ENCODE measurements around the gene TMEM179.

Gene TMEM179

DNA sequence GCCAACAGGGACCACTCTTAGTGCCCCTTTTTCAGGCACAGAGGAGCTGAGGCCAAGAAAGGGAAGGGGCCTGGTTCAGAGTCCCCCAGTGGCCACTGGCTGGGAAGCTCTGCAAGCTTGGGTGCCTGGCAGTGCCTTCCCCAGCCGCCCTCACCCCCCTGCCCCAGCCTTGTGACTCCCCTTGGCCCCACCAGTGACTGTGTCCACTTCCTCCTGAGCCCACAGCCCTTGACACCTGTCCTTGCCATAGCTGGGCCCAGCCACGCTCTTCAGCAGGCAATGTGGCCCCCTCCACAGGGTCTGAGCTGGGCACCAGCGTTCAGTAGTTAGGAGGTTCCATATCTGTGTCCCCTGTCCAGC is 44.0 kb downstream of the TMEM179 start:
- Histone ChIP-seq H3K9me3 (ENCODE audit: insufficient read depth, low read length) (no peaks in the 10 kb centered on the region), H3K36me3 (replicated peaks; ENCODE audit: low read depth, low read length) (no peaks in the 10 kb centered on the region), H3K27me3 (ENCODE audit: low read depth, low read length) (peaks cover 16% of the 10 kb centered on the region), H3K9ac (ENCODE audit: low read length) (no peak overlapping the region), H3K4me3 (ENCODE audit: low read length) (no peak overlapping the region), H3K4me2 (ENCODE audit: low read length) (no peak overlapping the region), H3K27ac (ENCODE audit: low read length) (no peak overlapping the region), H4K20me1 (ENCODE audit: insufficient read depth, low read length) (no peaks in the 10 kb centered on the region), H2AFZ (ENCODE audit: low read depth, low read length) (no peak overlapping the region), H3K4me1 (ENCODE audit: low read length) (peaks cover 26% of the 10 kb centered on the region), H3K79me2 (ENCODE audit: low read length) (no peaks in the 10 kb centered on the region)
- TF ChIP-seq EZH2phosphoT487 (IDR thresholded peaks at IDR 0.05; ENCODE audit: low read depth) (no peak), CTCF (IDR thresholded peaks at IDR 0.05; ENCODE audit: low read depth, low read length) (no peak)

GRCh38 chr14:104559804-104560585 is 44.6 kb downstream of the TMEM179 start:
- H3K36me3 ChIP-seq (replicated peaks; ENCODE audit: low read depth, low read length) = no peaks in the 10 kb centered on the region
- peaks cover 26% of the 10 kb centered on the region for H3K4me1 ChIP-seq (ENCODE audit: low read length)
- no peak overlapping the region for H3K4me2 ChIP-seq (ENCODE audit: low read length)
- no peaks in the 10 kb centered on the region for H3K79me2 ChIP-seq (ENCODE audit: low read length)
- H3K4me3 ChIP-seq (ENCODE audit: low read length) = no peak overlapping the region
- H3K9me3 ChIP-seq (ENCODE audit: insufficient read depth, low read length) = no peaks in the 10 kb centered on the region
- no peaks in the 10 kb centered on the region for H4K20me1 ChIP-seq (ENCODE audit: insufficient read depth, low read length)
- no peak overlapping the region for H2AFZ ChIP-seq (ENCODE audit: low read depth, low read length)
- TF ChIP-seq EZH2phosphoT487 (IDR thresholded peaks at IDR 0.05; ENCODE audit: low read depth) (no peak), CTCF (IDR thresholded peaks at IDR 0.05; ENCODE audit: low read depth, low read length) (no peak)
- H3K9ac ChIP-seq (ENCODE audit: low read length) = no peak overlapping the region
- peaks cover 10% of the 10 kb centered on the region for H3K27me3 ChIP-seq (ENCODE audit: low read depth, low read length)
- H3K27ac ChIP-seq (ENCODE audit: low read length) = no peak overlapping the region

GRCh38 chr14:104559028-104559803 is 45.4 kb downstream of the TMEM179 start:
- Histone ChIP-seq H3K36me3 (replicated peaks; ENCODE audit: low read depth, low read length) (no peaks in the 10 kb centered on the region), H3K4me2 (ENCODE audit: low read length) (peak overlapping the region; percentile 51), H3K9me3 (ENCODE audit: insufficient read depth, low read length) (no peaks in the 10 kb centered on the region), H3K4me3 (ENCODE audit: low read length) (no peak overlapping the region), H3K9ac (ENCODE audit: low read length) (no peak overlapping the region; the same call in 1 of the 2 replicates), H3K27ac (ENCODE audit: low read length) (no peak overlapping the region), H3K79me2 (ENCODE audit: low read length) (no peaks in the 10 kb centered on the region), H2AFZ (ENCODE audit: low read depth, low read length) (no peak overlapping the region), H3K4me1 (ENCODE audit: low read length) (peaks cover 26% of the 10 kb centered on the region), H4K20me1 (ENCODE audit: insufficient read depth, low read length) (no peaks in the 10 kb centered on the region), H3K27me3 (ENCODE audit: low read depth, low read length) (peaks cover 8% of the 10 kb centered on the region; the same call in 1 of the 2 replicates)
- no peak for TF ChIP-seq CTCF (IDR thresholded peaks at IDR 0.05; ENCODE audit: low read depth, low read length)
- no peak for TF ChIP-seq EZH2phosphoT487 (IDR thresholded peaks at IDR 0.05; ENCODE audit: low read depth)
